IMR-90 (cell line): Measurements from ENCODE around the gene ELOVL2.

Source experiments
- BHLHE40 ChIP-seq: fragments of 150-350 bp; IDR thresholded peaks from 2 replicates; pipeline ENCODE4 v1.6.1; 2016; ENCODE audit warnings: mild to moderate bottlenecking, low read depth, low read length
- CHD1 ChIP-seq: IDR thresholded peaks from 2 replicates; pipeline ENCODE4 v1.6.1; 2012; ENCODE audit warnings: low read depth, low read length, improper control_type of control experiment
- FOS ChIP-seq: fragments of 150-350 bp; IDR thresholded peaks from 2 replicates; pipeline ENCODE4 v1.6.1; 2016; ENCODE audit warnings: low read depth, low read length
- MXI1 ChIP-seq: IDR thresholded peaks from 2 replicates; pipeline ENCODE4 v1.6.1; 2012; ENCODE audit warnings: low read depth, mild to moderate bottlenecking, low read length, moderate library complexity, borderline replicate concordance
- POLR2A ChIP-seq: IDR thresholded peaks from 2 replicates; pipeline ENCODE4 v1.6.1; 2012; ENCODE audit warnings: mild to moderate bottlenecking, low read depth, low read length
- RAD21 ChIP-seq: IDR thresholded peaks from 2 replicates; pipeline ENCODE4 v1.6.1; 2012; ENCODE audit warnings: low read length, improper control_type of control experiment
- RCOR1 ChIP-seq: IDR thresholded peaks from 2 replicates; pipeline ENCODE4 v1.6.1; 2012; ENCODE audit warnings: mild to moderate bottlenecking, low read length, improper control_type of control experiment; ENCODE audit not compliant: insufficient replicate concordance
- RFX5 ChIP-seq: IDR thresholded peaks from 2 replicates; pipeline ENCODE4 v1.8.0; 2012; ENCODE audit warnings: low read depth, mild to moderate bottlenecking, low read length, moderate library complexity
- SMC3 ChIP-seq: fragments of 150-350 bp; IDR thresholded peaks from 2 replicates; pipeline ENCODE4 v1.6.1; 2016; ENCODE audit warnings: low read depth, mild to moderate bottlenecking, antibody characterized with exemption, low read length, moderate library complexity
- TF ChIP-seq, protein P1 (sequence below): conservative IDR thresholded peaks from 2 replicates; pipeline ENCODE4 v1.5.1; 2012; ENCODE audit warnings: mild to moderate bottlenecking, low read depth, low read length, improper control_type of control experiment
- TF ChIP-seq, protein P2 (sequence below): fragments of 150-350 bp; IDR thresholded peaks from 2 replicates; pipeline ENCODE4 v1.6.1; 2016; ENCODE audit warnings: low read depth, mild to moderate bottlenecking, low read length, moderate library complexity, borderline replicate concordance

GRCh38 chr6:11035616-11036350 lies 8.3 kb downstream of the ELOVL2 start:
- TF ChIP-seq POLR2A, result no peak
- TF ChIP-seq, protein P1, sequence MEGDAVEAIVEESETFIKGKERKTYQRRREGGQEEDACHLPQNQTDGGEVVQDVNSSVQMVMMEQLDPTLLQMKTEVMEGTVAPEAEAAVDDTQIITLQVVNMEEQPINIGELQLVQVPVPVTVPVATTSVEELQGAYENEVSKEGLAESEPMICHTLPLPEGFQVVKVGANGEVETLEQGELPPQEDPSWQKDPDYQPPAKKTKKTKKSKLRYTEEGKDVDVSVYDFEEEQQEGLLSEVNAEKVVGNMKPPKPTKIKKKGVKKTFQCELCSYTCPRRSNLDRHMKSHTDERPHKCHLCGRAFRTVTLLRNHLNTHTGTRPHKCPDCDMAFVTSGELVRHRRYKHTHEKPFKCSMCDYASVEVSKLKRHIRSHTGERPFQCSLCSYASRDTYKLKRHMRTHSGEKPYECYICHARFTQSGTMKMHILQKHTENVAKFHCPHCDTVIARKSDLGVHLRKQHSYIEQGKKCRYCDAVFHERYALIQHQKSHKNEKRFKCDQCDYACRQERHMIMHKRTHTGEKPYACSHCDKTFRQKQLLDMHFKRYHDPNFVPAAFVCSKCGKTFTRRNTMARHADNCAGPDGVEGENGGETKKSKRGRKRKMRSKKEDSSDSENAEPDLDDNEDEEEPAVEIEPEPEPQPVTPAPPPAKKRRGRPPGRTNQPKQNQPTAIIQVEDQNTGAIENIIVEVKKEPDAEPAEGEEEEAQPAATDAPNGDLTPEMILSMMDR, result no peak
- TF ChIP-seq SMC3, result no peak
- no peak for TF ChIP-seq FOS
- TF ChIP-seq RAD21, result no peak
- no peak for TF ChIP-seq RCOR1
- no peak for TF ChIP-seq MXI1
- no peak for TF ChIP-seq BHLHE40
- no peak for TF ChIP-seq RFX5
- TF ChIP-seq, protein P2, sequence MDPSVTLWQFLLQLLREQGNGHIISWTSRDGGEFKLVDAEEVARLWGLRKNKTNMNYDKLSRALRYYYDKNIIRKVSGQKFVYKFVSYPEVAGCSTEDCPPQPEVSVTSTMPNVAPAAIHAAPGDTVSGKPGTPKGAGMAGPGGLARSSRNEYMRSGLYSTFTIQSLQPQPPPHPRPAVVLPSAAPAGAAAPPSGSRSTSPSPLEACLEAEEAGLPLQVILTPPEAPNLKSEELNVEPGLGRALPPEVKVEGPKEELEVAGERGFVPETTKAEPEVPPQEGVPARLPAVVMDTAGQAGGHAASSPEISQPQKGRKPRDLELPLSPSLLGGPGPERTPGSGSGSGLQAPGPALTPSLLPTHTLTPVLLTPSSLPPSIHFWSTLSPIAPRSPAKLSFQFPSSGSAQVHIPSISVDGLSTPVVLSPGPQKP, result no peak
- TF ChIP-seq CHD1, result no peak
